ENCODE measurements around the gene KRTAP10-3. TPM values are rescaled to one million over a fixed set of nuclear protein-coding genes. Genes with fewer than 3 reads are reported as not detected.

KRTAP10-3 gene
- total and polyA plus RNA-seq, 9 of the 15 experiments (the other 6 are each of a cell fraction or from before 2014, with no cell fraction given): not detected

DNA sequence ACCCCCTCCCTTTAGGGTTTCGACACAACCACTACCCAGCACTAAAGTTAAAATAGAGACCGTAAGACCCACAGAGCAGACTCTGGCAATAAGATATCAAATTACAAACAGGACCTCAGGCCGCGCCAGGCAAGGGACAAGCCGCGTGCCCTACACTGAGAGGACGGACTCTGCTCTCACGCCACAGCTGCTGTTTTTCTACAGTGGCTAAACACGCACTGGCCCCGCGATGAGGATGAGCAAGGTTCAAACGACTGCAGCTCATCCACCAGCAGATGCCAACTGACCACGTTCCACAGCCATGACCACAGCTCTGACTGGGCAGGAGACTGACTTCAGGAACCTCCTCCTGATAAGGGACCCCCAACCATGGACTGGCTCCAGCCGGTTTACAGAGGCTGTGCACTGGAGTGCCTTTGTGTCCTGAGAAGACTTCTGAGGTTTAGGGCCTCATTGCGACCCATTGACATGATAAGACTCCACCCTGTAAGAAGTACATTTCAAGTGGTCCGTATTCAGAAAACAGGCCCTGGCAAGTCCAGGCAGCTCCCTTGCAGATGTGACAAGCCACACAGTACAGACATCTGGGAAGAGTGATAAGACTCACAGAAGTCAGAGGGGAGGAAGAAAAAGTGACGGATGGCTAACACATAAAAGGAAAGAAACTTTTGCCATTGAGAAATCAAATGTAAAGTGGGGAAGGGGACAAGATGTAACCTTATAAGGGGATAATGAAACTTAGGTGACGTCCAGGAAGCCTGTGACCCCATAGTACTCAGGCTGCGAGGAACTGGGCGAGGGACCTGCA is 35.2 kb upstream of the KRTAP10-3 start (continued):
- TF ChIP-seq XRCC5 (IDR thresholded peaks at IDR 0.05; ENCODE audit: low read depth, low read length): no peak
- TF ChIP-seq MEIS2 (IDR thresholded peaks at IDR 0.05; ENCODE audit: partially characterized antibody): peak; percentile 95
- no peak for TF ChIP-seq NFXL1 (CRISPR knock-in tag; IDR thresholded peaks at IDR 0.05)
- TF ChIP-seq ZNF766 (CRISPR knock-in tag; conservative IDR thresholded peaks at IDR 0.05): peak; percentile 92
- no peak for TF ChIP-seq CREBBP (IDR thresholded peaks at IDR 0.05; ENCODE audit: low read depth, low read length)
- TF ChIP-seq GABPA (tag; conservative IDR thresholded peaks at IDR 0.05; ENCODE audit: low read depth): 0 out of 2 replicates have a peak, but pooled peaks have one; percentile 6
- TF ChIP-seq KHSRP (IDR thresholded peaks at IDR 0.05): no peak
- TF ChIP-seq EHMT2 (IDR thresholded peaks at IDR 0.05): peak; percentile 83
- TF ChIP-seq, protein P1, sequence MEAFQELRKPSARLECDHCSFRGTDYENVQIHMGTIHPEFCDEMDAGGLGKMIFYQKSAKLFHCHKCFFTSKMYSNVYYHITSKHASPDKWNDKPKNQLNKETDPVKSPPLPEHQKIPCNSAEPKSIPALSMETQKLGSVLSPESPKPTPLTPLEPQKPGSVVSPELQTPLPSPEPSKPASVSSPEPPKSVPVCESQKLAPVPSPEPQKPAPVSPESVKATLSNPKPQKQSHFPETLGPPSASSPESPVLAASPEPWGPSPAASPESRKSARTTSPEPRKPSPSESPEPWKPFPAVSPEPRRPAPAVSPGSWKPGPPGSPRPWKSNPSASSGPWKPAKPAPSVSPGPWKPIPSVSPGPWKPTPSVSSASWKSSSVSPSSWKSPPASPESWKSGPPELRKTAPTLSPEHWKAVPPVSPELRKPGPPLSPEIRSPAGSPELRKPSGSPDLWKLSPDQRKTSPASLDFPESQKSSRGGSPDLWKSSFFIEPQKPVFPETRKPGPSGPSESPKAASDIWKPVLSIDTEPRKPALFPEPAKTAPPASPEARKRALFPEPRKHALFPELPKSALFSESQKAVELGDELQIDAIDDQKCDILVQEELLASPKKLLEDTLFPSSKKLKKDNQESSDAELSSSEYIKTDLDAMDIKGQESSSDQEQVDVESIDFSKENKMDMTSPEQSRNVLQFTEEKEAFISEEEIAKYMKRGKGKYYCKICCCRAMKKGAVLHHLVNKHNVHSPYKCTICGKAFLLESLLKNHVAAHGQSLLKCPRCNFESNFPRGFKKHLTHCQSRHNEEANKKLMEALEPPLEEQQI (IDR thresholded peaks at IDR 0.05): 0 out of 2 replicates have a peak, but pooled peaks have one; percentile 16
- 0 out of 4 replicates have a peak, but pooled peaks of 1 of the 2 experiments have one; percentile 26 for TF ChIP-seq NONO (IDR thresholded peaks at IDR 0.05; ENCODE audit: low read depth in 2 of 2, low read length in 1 of 2)
- 0 out of 2 replicates have a peak, but pooled peaks have one; percentile 44 for TF ChIP-seq PTBP1 (IDR thresholded peaks at IDR 0.05; ENCODE audit: low read depth, low read length)
- peak; percentile 75 for TF ChIP-seq ZFP36 (IDR thresholded peaks at IDR 0.05; ENCODE audit: low read depth, low read length, partially characterized antibody)
- 0 out of 2 replicates have a peak, but pooled peaks have one; percentile 34 for TF ChIP-seq ZNF24 (IDR thresholded peaks at IDR 0.05)
- no peak for TF ChIP-seq MYBL2 (IDR thresholded peaks at IDR 0.05; ENCODE audit: low read depth)
- TF ChIP-seq MYBL2 (CRISPR knock-in tag; IDR thresholded peaks at IDR 0.05; ENCODE audit: borderline replicate concordance): no peak
- TF ChIP-seq IRF2 (CRISPR knock-in tag; IDR thresholded peaks at IDR 0.05): no peak
- 0 out of 2 replicates have a peak, but pooled peaks have one; percentile 38 for TF ChIP-seq ZFX (CRISPR knock-in tag; IDR thresholded peaks at IDR 0.05)
- no peak for TF ChIP-seq RB1 (IDR thresholded peaks at IDR 0.05; ENCODE audit: low read depth)
- TF ChIP-seq, protein P2, sequence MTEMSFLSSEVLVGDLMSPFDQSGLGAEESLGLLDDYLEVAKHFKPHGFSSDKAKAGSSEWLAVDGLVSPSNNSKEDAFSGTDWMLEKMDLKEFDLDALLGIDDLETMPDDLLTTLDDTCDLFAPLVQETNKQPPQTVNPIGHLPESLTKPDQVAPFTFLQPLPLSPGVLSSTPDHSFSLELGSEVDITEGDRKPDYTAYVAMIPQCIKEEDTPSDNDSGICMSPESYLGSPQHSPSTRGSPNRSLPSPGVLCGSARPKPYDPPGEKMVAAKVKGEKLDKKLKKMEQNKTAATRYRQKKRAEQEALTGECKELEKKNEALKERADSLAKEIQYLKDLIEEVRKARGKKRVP (CRISPR knock-in tag; IDR thresholded peaks at IDR 0.05): no peak
- peak in 1 of 2 experiments; percentile 49; a peak in 2 of 4 replicates for TF ChIP-seq MAZ (CRISPR knock-in tag; conservative IDR thresholded peaks at IDR 0.05 in 1 of 2, IDR thresholded peaks at IDR 0.05 in 1 of 2)
- TF ChIP-seq, protein P3, sequence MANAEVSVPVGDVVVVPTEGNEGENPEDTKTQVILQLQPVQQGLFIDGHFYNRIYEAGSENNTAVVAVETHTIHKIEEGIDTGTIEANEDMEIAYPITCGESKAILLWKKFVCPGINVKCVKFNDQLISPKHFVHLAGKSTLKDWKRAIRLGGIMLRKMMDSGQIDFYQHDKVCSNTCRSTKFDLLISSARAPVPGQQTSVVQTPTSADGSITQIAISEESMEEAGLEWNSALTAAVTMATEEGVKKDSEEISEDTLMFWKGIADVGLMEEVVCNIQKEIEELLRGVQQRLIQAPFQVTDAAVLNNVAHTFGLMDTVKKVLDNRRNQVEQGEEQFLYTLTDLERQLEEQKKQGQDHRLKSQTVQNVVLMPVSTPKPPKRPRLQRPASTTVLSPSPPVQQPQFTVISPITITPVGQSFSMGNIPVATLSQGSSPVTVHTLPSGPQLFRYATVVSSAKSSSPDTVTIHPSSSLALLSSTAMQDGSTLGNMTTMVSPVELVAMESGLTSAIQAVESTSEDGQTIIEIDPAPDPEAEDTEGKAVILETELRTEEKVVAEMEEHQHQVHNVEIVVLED (CRISPR knock-in tag; IDR thresholded peaks at IDR 0.05): no peak
- peak; percentile 79 for TF ChIP-seq MEF2D (tag; conservative IDR thresholded peaks at IDR 0.05; ENCODE audit: low read depth)
- TF ChIP-seq SMARCE1 (IDR thresholded peaks at IDR 0.05): peak; percentile 87
